Peyer's patch (tissue), 4 donors: ENCODE results near the gene CADPS2. TPM values are rescaled to one million over a fixed set of nuclear protein-coding genes. Genes with fewer than 3 reads are reported as not detected.
"Not testable (repeated sequence)": the region's sequence is repeated elsewhere in the genome, so short reads cannot be mapped to it uniquely, and the experiment has no call there.

Source experiments
- DNase-seq, 3 donors: peaks; one replicate each; pipeline ENCODE4 v3.0.0-alpha.2; 2017 to 2019
- H3K27ac ChIP-seq, 4 donors: fragments of 200-600 bp; sonication (generic); one replicate each; pipeline ENCODE4 v1.5.1; 2016 to 2019
- H3K27me3 ChIP-seq, 2 donors: fragments of 200-600 bp; sonication (generic); one replicate each; pipeline ENCODE4 v1.5.1; 2019
- H3K36me3 ChIP-seq, 3 donors: fragments of 200-600 bp; sonication (generic); one replicate each; pipeline ENCODE4 v1.5.1; 2016 to 2019
- H3K4me1 ChIP-seq, 4 donors: fragments of 200-600 bp; sonication (generic); one replicate each; pipeline ENCODE4 v1.5.1; 2016 to 2019
- H3K4me3 ChIP-seq, 4 donors: fragments of 200-600 bp; sonication (generic); 1 replicate in 3 of 4; 2 replicates in 1 of 4; pipeline ENCODE4 v1.5.1; 2016 to 2019; ENCODE audit warnings: mild to moderate bottlenecking in 1 of 4
- H3K9me3 ChIP-seq, 4 donors: fragments of 200-600 bp; sonication (generic); one replicate each; pipeline ENCODE4 v1.5.1; 2016 to 2019; ENCODE audit warnings: mild to moderate bottlenecking in 1 of 4
- CTCF ChIP-seq, 6 experiments: fragments of 450-650 bp in 4 of 6; fragments of 200-600 bp in 2 of 6; sonication (generic) in 1 of 6; IDR thresholded peaks; one replicate each; pipeline ENCODE4 v1.5.1; 2017 to 2019; ENCODE audit warnings: antibody characterized with exemption in 6 of 6, mild to moderate bottlenecking in 3 of 6, moderate library complexity in 1 of 6
- POLR2A ChIP-seq, 2 donors: fragments of 450-650 bp; IDR thresholded peaks; one replicate each; pipeline ENCODE4 v1.5.1; 2017; ENCODE audit warnings: antibody characterized with exemption in 2 of 2, mild to moderate bottlenecking in 2 of 2, moderate library complexity in 2 of 2
- small RNA-seq, 2 donors: library from RNA; depleted of rRNA; stranded (forward); fragments of <200 nt; gene quantifications; one replicate each; pipeline ENCODE3, GENCODE V24; 2016
- total RNA-seq, 4 donors: library from RNA; depleted of rRNA; stranded (reverse); fragments of >200 nt; gene quantifications; one replicate each; pipeline ENCODE4 v1.1.0, GENCODE V29; 2016

The CADPS2 gene
- total RNA-seq, 4 donors from 2014 or later = 11.4 to 21.5 (median 16.5) TPM

DNA sequence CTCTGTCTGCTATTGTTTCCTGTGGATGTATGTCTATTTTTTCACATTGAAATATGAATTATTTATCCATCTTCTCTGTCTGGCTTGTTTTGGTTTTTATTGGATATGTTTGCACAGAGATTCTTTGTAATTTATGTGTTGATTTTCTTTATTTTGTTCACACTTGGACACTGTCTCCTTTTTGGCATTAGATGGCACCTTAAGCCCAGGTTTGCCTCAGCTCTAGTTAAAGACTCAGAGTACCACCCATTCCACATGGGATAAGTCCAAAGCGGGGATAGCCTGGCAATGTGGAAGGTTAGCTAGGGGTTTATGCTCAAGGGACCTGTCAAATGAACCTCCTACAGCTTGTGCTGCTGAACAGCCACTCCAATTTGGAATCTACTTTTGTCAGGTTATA is 595.8 kb downstream of the CADPS2 start:
- no peaks in the 10 kb centered on the region for H3K9me3 ChIP-seq
- H3K4me3 ChIP-seq = no peak overlapping the region
- DNase-seq = no peak
- H3K27ac ChIP-seq = no peak overlapping the region
- no peaks in the 10 kb centered on the region for H3K4me1 ChIP-seq
- no peak for TF ChIP-seq POLR2A (IDR thresholded peaks at IDR 0.05)
- no peak for TF ChIP-seq CTCF (IDR thresholded peaks at IDR 0.05)
- H3K36me3 ChIP-seq = no peaks in the 10 kb centered on the region
- H3K27me3 ChIP-seq = no peaks in the 10 kb centered on the region

DNA sequence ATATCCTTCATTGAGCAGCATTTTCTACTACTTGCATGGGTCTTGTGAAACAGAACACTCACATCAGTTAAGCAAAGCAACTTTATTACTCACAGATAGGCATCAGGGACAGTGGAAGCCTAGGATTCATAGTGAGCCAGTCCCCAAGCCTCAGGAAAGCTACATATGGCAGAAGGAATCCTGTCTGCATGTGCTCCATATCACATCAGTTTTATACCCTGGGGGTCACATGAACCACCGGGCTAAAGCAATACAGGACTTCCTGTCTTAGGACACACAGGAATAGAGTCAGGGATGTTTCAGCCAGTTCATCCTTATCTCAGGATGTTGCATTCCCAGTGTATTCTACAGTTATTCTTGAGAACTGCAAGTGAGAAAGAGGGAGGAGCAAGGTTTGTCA is 596.8 kb downstream of the CADPS2 start:
- H3K36me3 ChIP-seq = no peaks in the 10 kb centered on the region
- H3K27ac ChIP-seq = no peak overlapping the region
- H3K9me3 ChIP-seq = no peaks in the 10 kb centered on the region
- no peak for DNase-seq
- no peaks in the 10 kb centered on the region for H3K27me3 ChIP-seq
- H3K4me1 ChIP-seq = no peaks in the 10 kb centered on the region
- no peak for TF ChIP-seq POLR2A (IDR thresholded peaks at IDR 0.05)
- TF ChIP-seq CTCF (IDR thresholded peaks at IDR 0.05) = no peak
- H3K4me3 ChIP-seq = no peak overlapping the region

GRCh38 chr7:122284608-122285007 is 601.7 kb downstream of the CADPS2 start:
- H3K4me3 ChIP-seq, H3K9me3 ChIP-seq, DNase-seq, H3K4me1 ChIP-seq, H3K36me3 ChIP-seq, H3K27ac ChIP-seq, H3K27me3 ChIP-seq: not testable (repeated sequence)

DNA sequence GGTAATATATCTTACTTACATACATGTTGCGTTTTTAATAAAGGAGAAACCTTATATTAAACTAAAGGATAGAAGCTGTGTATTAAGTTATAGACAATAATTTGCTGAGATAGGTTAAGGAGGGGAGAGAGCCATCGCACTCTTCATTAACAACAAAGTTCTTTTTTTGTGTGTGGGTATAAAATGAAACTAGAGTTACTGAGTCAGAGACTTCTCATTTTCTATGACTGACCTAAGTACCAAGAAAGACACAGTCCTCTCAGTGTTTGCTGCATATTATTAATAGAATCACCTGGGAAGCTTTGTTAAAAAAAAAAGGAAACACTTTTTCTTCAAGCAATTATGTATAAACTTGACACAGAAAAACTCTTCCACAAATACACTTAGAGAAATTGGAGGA is 613.1 kb downstream of the CADPS2 start:
- Histone ChIP-seq H3K27ac (no peak overlapping the region), H3K4me3 (no peak overlapping the region), H3K4me1 (no peaks in the 10 kb centered on the region), H3K36me3 (no peaks in the 10 kb centered on the region), H3K9me3 (no peaks in the 10 kb centered on the region), H3K27me3 (no peaks in the 10 kb centered on the region)
- no peak for DNase-seq
- TF ChIP-seq CTCF (IDR thresholded peaks at IDR 0.05) (no peak), POLR2A (IDR thresholded peaks at IDR 0.05) (no peak)

DNA sequence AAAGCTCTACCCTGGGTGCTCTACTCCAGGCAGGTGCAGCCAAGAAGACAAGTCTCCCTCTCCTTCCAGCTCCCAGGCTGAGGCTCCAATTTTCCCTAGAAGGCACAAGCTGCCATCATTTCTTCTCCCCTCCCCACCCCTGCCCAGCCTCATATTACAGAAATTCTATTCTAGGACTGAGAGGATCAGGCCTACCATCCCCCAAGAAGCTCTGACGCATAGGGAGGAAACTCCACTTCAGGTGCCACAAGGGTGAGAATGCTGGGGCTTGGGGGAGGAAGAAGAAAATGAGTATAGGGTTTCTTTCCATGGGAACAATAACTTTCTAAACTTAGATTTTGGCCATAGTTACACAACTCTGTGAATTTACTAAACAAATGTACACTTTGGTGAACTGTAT is 617.0 kb downstream of the CADPS2 start:
- H3K36me3 ChIP-seq = no peaks in the 10 kb centered on the region
- TF ChIP-seq POLR2A (IDR thresholded peaks at IDR 0.05) (no peak), CTCF (IDR thresholded peaks at IDR 0.05) (no peak)

More for the DNA sequence above, 617.0 kb downstream of the CADPS2 start:
- Histone ChIP-seq H3K4me1 (no peaks in the 10 kb centered on the region), H3K27me3 (no peaks in the 10 kb centered on the region), H3K27ac (no peak overlapping the region), H3K4me3 (no peak overlapping the region), H3K9me3 (no peaks in the 10 kb centered on the region)
- no peak for DNase-seq

Small RNAs within 50 kb of the gene (small RNA-seq; reads per million reads assigned to genes)
- gene AC006463.1 = 0 reads per million in 2 donors

Other genes with a start within 250 kb of the CADPS2 start
- 1 to 10 TPM; 1.1 to 5.0 (median 3.1) TPM for gene RNF133, start 187.3 kb downstream of the CADPS2 start, total RNA-seq
- gene RNF148, start 183.5 kb downstream of the CADPS2 start, total RNA-seq = 1 to 10 TPM in 3 of 4 donors, under 1 TPM in 1; 0.95 to 9.1 (median 3.2) TPM
- gene TAS2R16, start 109.2 kb upstream of the CADPS2 start, total RNA-seq = not detected